Smooth muscle cell (in vitro differentiated cells): ENCODE results near the gene CIROP. TPM values are rescaled to one million over a fixed set of nuclear protein-coding genes. Genes with fewer than 3 reads are reported as not detected.

Experiments used
- DNase-seq: peaks from one replicate; lab custom pipeline; 2025; ENCODE audit not compliant: unreplicated experiment; lab: John Stamatoyannopoulos, UW
- H2AFZ ChIP-seq: fragments of 200-600 bp; sonication (generic); 2 replicates; pipeline ENCODE4 v1.6.0; 2016; ENCODE audit warnings: antibody characterized with exemption, low read depth, mild to moderate bottlenecking
- H3F3A ChIP-seq: fragments of 200-600 bp; sonication (generic); 2 replicates; pipeline ENCODE4 v1.6.0; 2017; ENCODE audit warnings: antibody characterized with exemption, low read depth
- H3K27ac ChIP-seq: fragments of 200-600 bp; sonication (generic); 2 replicates; pipeline ENCODE4 v1.5.1; 2016; ENCODE audit warnings: low read depth, mild to moderate bottlenecking
- H3K27me3 ChIP-seq: fragments of 200-600 bp; sonication (generic); 2 replicates; pipeline ENCODE4 v1.6.1; 2016; ENCODE audit warnings: low read depth, mild to moderate bottlenecking
- H3K36me3 ChIP-seq: fragments of 200-600 bp; sonication (generic); 2 replicates; pipeline ENCODE4 v1.5.1; 2016; ENCODE audit warnings: low read depth
- H3K4me1 ChIP-seq: fragments of 200-600 bp; sonication (generic); 2 replicates; pipeline ENCODE4 v1.5.1; 2016; ENCODE audit warnings: low read depth
- H3K4me2 ChIP-seq: fragments of 200-600 bp; sonication (generic); 2 replicates; pipeline ENCODE4 v1.6.0; 2016; ENCODE audit warnings: mild to moderate bottlenecking
- H3K4me3 ChIP-seq: fragments of 200-600 bp; sonication (generic); 2 replicates; pipeline ENCODE4 v1.5.1; 2016; ENCODE audit warnings: mild to moderate bottlenecking
- H3K79me2 ChIP-seq: fragments of 200-600 bp; sonication (generic); 2 replicates; pipeline ENCODE4 v1.6.0; 2016; ENCODE audit warnings: low read depth, mild to moderate bottlenecking
- H3K9ac ChIP-seq: fragments of 200-600 bp; sonication (generic); 2 replicates; pipeline ENCODE4 v1.6.0; 2016; ENCODE audit warnings: low read depth
- H3K9me3 ChIP-seq: fragments of 200-600 bp; sonication (generic); replicated peaks from 2 replicates; pipeline ENCODE4 v1.5.1; 2016; ENCODE audit warnings: low read depth
- H4K20me1 ChIP-seq: fragments of 200-600 bp; sonication (generic); 2 replicates; pipeline ENCODE4 v1.6.0; 2016; ENCODE audit warnings: low read depth
- CTCF ChIP-seq: fragments of 200-600 bp; sonication (generic); IDR thresholded peaks from 2 replicates; pipeline ENCODE4 v1.5.1; 2017; ENCODE audit warnings: borderline replicate concordance, mild to moderate bottlenecking, antibody characterized with exemption; ENCODE audit not compliant: insufficient read depth, poor library complexity, severe bottlenecking
- WGBS: methylation state at CpG from one replicate; pipeline ENCODE4 v1.1.7; 2016; ENCODE audit warnings: low lambda C conversion rate; 5-methylcytosine and 5-hydroxymethylcytosine counted together
- polyA plus RNA-seq: library from polyadenylated mRNA; unstranded; fragments of >200 nt; fragmentation: Nextera tagmentation; extraction: Ambion mirVana; gene quantifications from 2 replicates; pipeline ENCODE4 v1.2.1, GENCODE V29; 2016
- total RNA-seq: library from RNA; depleted of rRNA; stranded (reverse); fragments of >200 nt; gene quantifications from 2 replicates; pipeline ENCODE4 v1.2.3, GENCODE V29; 2014

The CIROP gene
- total and polyA plus RNA-seq, 2 experiments from 2014 or later, result not detected

DNA sequence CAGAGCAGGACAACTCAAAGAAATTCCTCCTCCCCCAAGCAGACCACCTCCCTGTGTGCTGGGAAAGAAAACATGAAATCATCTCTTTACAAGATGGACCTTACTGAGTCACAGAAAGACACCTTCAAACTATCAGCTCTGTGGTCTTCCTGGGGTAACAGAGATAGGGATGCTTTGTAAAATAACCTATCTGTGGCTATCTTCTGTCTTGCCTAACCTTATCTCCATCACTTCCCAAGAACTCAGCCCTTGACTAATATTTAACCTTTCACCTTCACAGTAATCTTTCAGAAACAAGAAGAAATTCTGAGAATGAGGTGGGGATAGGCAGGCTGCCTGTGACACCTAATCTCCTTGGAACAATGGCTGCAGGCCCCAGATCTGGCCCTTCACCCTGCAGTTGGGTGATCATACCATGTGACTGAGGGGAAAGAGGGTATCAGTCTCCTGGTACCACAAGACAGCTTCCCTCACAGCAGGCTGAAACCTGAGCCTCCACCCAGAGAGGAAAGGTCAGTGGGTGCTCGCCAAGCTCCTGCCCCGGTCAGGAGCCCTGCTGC lies 41.6 kb upstream of the CIROP start:
- no peaks in the 10 kb centered on the region for H3K9me3 ChIP-seq
- H3K4me1 ChIP-seq, result peaks cover 12% of the 10 kb centered on the region
- 92% methylated on average over 2 of the region's 2 CpGs for WGBS
- no peaks in the 10 kb centered on the region for H4K20me1 ChIP-seq
- H3F3A ChIP-seq, result peaks cover 19% of the 10 kb centered on the region
- H3K4me3 ChIP-seq, result no peak overlapping the region
- no peak for TF ChIP-seq CTCF
- no peaks in the 10 kb centered on the region for H3K79me2 ChIP-seq
- H3K9ac ChIP-seq, result no peak overlapping the region
- no peak for DNase-seq
- no peak overlapping the region for H2AFZ ChIP-seq
- H3K27me3 ChIP-seq, result no peaks in the 10 kb centered on the region
- peak overlapping the region; percentile 73 for H3K27ac ChIP-seq
- no peaks in the 10 kb centered on the region for H3K36me3 ChIP-seq
- H3K4me2 ChIP-seq, result peak overlapping the region; percentile 32

DNA sequence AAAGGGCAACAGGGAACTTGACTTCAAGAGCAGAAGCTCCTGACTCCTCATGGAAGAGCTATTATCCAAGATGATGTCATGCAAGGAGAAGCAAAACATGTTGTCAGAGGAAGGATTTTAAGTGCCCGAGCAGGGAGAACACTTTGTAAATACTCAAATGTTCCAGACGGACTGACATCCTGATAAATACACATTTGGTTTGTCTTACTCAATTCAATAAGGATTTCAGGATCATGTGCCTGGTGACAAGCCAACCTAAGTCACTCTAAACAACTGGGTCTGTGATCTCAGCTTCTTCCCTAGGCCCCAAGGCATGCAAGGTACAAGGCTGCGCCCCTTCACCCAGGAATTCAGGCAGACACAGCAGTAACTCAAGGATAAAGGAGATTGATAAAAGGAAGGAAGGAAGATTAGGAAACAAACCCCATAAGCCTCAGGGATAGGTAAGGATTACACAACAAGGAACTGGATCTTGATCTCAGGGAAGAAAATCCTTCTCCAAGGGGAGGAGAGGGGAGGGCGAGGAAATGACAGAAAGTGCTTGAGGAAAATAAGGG lies 41.1 kb upstream of the CIROP start:
- no peaks in the 10 kb centered on the region for H4K20me1 ChIP-seq
- no peak for DNase-seq
- no peaks in the 10 kb centered on the region for H3K27me3 ChIP-seq
- H3K27ac ChIP-seq, result peak overlapping the region; percentile 73
- no peak overlapping the region for H2AFZ ChIP-seq
- TF ChIP-seq CTCF, result no peak
- H3K79me2 ChIP-seq, result no peaks in the 10 kb centered on the region
- H3K4me2 ChIP-seq, result peak overlapping the region; percentile 32
- no peaks in the 10 kb centered on the region for H3K36me3 ChIP-seq
- no peak overlapping the region for H3K4me3 ChIP-seq
- H3K9me3 ChIP-seq, result no peaks in the 10 kb centered on the region
- WGBS, result 41% methylated on average over 4 of the region's 4 CpGs
- H3K9ac ChIP-seq, result no peak overlapping the region
- H3F3A ChIP-seq, result peaks cover 19% of the 10 kb centered on the region
- peaks cover 12% of the 10 kb centered on the region for H3K4me1 ChIP-seq

- Histone ChIP-seq H4K20me1 (no peaks in the 10 kb centered on the region), H3K4me1 (peaks cover 12% of the 10 kb centered on the region), H3K9ac (no peak overlapping the region), H3K9me3 (no peaks in the 10 kb centered on the region), H3K79me2 (no peaks in the 10 kb centered on the region), H3K27ac (peak overlapping the region; percentile 26), H3K27me3 (no peaks in the 10 kb centered on the region), H2AFZ (no peak overlapping the region), H3K4me3 (no peak overlapping the region), H3K4me2 (peak overlapping the region; percentile 18), H3K36me3 (no peaks in the 10 kb centered on the region), H3F3A (peaks cover 12% of the 10 kb centered on the region)
- TF ChIP-seq CTCF, result no peak
- no peak for DNase-seq
- WGBS, result 78% methylated on average over 1 of the region's 1 CpG
Measured at GRCh38 chr14:23143911-23144310, 39.1 kb upstream of the CIROP start.

- H3K9me3 ChIP-seq, result no peaks in the 10 kb centered on the region
- no peak overlapping the region for H3K9ac ChIP-seq
- H3K36me3 ChIP-seq, result no peaks in the 10 kb centered on the region
- H3K27me3 ChIP-seq, result no peaks in the 10 kb centered on the region
- no peak overlapping the region for H2AFZ ChIP-seq
- TF ChIP-seq CTCF, result no peak
- no peak overlapping the region for H3K4me3 ChIP-seq
- H4K20me1 ChIP-seq, result no peaks in the 10 kb centered on the region
- no peak overlapping the region for H3K27ac ChIP-seq
- H3K4me2 ChIP-seq, result no peak overlapping the region
- WGBS, result 99% methylated on average over 4 of the region's 4 CpGs
- H3K4me1 ChIP-seq, result peaks cover 12% of the 10 kb centered on the region
- peaks cover 5% of the 10 kb centered on the region for H3F3A ChIP-seq
- no peak for DNase-seq
- H3K79me2 ChIP-seq, result no peaks in the 10 kb centered on the region
Measured at GRCh38 chr14:23142826-23143225, 38.0 kb upstream of the CIROP start.
